A549 (cell line): Measurements from ENCODE around the gene TSPAN3.

Source experiments
- BCL3 ChIP-seq: fragments of >200 bp; sonication (Bioruptor Twin); formaldehyde crosslinking; IDR thresholded peaks from 3 replicates; pipeline ENCODE4 v1.6.1; 2016
- CEBPB ChIP-seq, 2 experiments: fragments of >200 bp in 1 of 2; sonication (Bioruptor Twin) in 1 of 2; formaldehyde crosslinking in 1 of 2; IDR thresholded peaks; 2 replicates each; pipeline ENCODE4 v1.6.1; 2012 to 2016
- CTCF ChIP-seq: fragments of >200 bp; sonication (Bioruptor Twin); formaldehyde crosslinking; IDR thresholded peaks from 3 replicates; pipeline ENCODE4 v1.5.1; 2016
- ELK1 ChIP-seq: fragments of 150-350 bp; IDR thresholded peaks from 2 replicates; pipeline ENCODE4 v1.6.1; 2014; ENCODE audit warnings: low read depth, mild to moderate bottlenecking, low read length
- EP300 ChIP-seq, 2 experiments: fragments of >200 bp; sonication (Bioruptor Twin); formaldehyde crosslinking; IDR thresholded peaks; 2 replicates in 1 of 2; 3 replicates in 1 of 2; pipeline ENCODE4 v1.6.1; 2016 to 2017
- FOSL2 ChIP-seq, 2 experiments: fragments of 450-650 bp in 1 of 2; fragments of >200 bp in 1 of 2; sonication (Bioruptor Twin) in 1 of 2; formaldehyde crosslinking; IDR thresholded peaks; 2 replicates each; pipeline versions ENCODE4 v1.5.0 to v1.6.1; 2016 to 2020; ENCODE audit warnings: mild to moderate bottlenecking in 1 of 2, moderate library complexity in 1 of 2
- HOXB13 ChIP-seq: fragments of 250-450 bp; sonication (Bioruptor Pico); IDR thresholded peaks from 2 replicates; pipeline ENCODE4 v1.5.0; 2020; ENCODE audit warnings: low read depth, mild to moderate bottlenecking, moderate library complexity
- MAX ChIP-seq: IDR thresholded peaks from 2 replicates; pipeline ENCODE4 v1.6.1; 2012
- NR3C1 ChIP-seq: fragments of >200 bp; sonication (Bioruptor Twin); formaldehyde crosslinking; IDR thresholded peaks from 3 replicates; pipeline ENCODE4 v1.6.1; 2017
- POLR2A ChIP-seq: IDR thresholded peaks from 2 replicates; pipeline ENCODE4 v1.6.1; 2012; ENCODE audit warnings: mild to moderate bottlenecking, low read length
- RAD21 ChIP-seq, 2 experiments: fragments of >200 bp in 1 of 2; sonication (Bioruptor Twin) in 1 of 2; formaldehyde crosslinking in 1 of 2; IDR thresholded peaks in 1 of 2; conservative IDR thresholded peaks in 1 of 2; 2 replicates in 1 of 2; 3 replicates in 1 of 2; pipeline ENCODE4 v1.6.1; 2012 to 2018; ENCODE audit warnings: inconsistent platforms in 1 of 2
- REST ChIP-seq: fragments of 200-600 bp; sonication (generic); IDR thresholded peaks from 2 replicates; pipeline ENCODE4 v1.6.1; 2016; ENCODE audit warnings: antibody characterized with exemption, mild to moderate bottlenecking, moderate library complexity
- ZFP36 ChIP-seq: fragments of 450-650 bp; IDR thresholded peaks from 2 replicates; pipeline ENCODE4 v1.6.1; 2014; ENCODE audit warnings: borderline replicate concordance; ENCODE audit not compliant: partially characterized antibody

- no peak for TF ChIP-seq CTCF
- TF ChIP-seq ZFP36: no peak
- TF ChIP-seq EP300 (IDR thresholded peaks at IDR 0.05): no peak
- no peak for TF ChIP-seq REST
- TF ChIP-seq POLR2A: no peak
- TF ChIP-seq RAD21 (conservative IDR thresholded peaks at IDR 0.05 in 1 of 2, IDR thresholded peaks at IDR 0.05 in 1 of 2): no peak
- TF ChIP-seq MAX: no peak
- no peak for TF ChIP-seq BCL3
- no peak for TF ChIP-seq HOXB13 (CRISPR knock-in tag)
- no peak for TF ChIP-seq NR3C1
- TF ChIP-seq CEBPB (IDR thresholded peaks at IDR 0.05): no peak
- TF ChIP-seq ELK1: no peak
- TF ChIP-seq FOSL2 (IDR thresholded peaks at IDR 0.05): no peak
- no peak for TF ChIP-seq FOSL2 (CRISPR knock-in tag; IDR thresholded peaks at IDR 0.05)
Measured at GRCh38 chr15:77044228-77045042, 26.5 kb downstream of the TSPAN3 start.
